NCI-H1092 treated with DMSO at 0.1 percent for 48 hours (cell line): ENCODE measurements around the gene WDR55.
"Not testable (repeated sequence)": the region's sequence is repeated elsewhere in the genome, so short reads cannot be mapped to it uniquely, and the experiment has no call there.

Experiments
- DNase-seq: peaks from one replicate; lab custom pipeline; 2025; lab: John Stamatoyannopoulos, UW

WDR55 gene, protein sequence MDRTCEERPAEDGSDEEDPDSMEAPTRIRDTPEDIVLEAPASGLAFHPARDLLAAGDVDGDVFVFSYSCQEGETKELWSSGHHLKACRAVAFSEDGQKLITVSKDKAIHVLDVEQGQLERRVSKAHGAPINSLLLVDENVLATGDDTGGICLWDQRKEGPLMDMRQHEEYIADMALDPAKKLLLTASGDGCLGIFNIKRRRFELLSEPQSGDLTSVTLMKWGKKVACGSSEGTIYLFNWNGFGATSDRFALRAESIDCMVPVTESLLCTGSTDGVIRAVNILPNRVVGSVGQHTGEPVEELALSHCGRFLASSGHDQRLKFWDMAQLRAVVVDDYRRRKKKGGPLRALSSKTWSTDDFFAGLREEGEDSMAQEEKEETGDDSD

DNA sequence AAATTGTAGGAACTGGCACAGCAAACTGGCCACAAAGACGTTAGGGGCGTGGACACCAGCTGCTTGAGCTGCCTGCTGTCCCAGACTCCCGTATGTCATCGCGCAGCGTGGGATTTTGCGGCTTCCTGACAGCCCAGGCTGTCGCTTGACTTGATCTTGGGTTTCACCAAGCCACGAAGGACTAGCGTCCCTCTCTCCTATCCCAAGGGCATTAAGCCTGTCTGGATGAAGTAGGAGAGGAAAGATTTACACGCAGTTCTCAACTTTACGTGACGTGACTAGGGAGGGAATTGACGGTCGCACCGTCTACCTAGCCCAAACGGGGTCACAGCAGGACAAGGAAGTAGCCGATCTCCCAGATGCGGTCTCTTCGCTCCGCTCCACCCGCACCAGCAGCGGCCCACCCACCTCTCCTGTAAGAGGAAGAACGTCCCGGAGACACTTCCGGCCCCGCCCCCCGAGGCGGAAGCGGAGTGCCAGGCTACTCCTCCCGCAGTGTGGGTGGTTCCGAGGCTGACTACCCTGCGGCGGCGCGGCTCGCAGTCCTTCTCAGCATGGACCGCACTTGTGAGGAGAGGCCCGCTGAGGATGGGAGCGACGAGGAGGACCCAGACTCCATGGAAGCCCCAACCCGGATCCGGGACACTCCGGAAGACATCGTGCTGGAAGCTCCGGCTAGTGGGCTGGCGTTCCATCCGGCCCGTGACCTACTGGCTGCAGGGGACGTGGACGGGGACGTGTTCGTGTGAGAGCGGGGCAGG lies at the start of gene WDR55:
Gene WDR55 (plus strand): TSS at position 546 of the 761 bp plus-strand sequence. CDS start 9 bp downstream, at position 555.
- DNase-seq: peak; percentile 79

DNA sequence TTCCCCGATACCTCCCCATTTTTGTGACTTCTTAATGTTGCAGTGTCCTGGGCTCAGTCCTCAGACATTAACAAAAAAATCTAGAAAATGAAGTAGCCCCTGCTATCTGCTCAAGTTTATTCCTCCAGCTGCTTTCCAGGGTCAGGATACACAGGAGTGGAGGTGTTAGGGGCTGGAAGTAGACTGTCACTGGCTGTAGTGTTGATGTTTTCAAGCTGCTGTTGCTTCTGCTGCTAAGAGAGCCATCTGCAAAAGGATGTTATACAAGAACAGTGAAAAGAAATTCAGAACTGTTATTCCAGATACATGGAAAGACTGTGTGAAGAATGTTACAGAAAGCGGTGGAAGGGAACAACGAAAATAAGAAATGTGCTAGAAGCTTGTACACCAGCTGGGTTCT lies 42.4 kb upstream of the WDR55 start:
- DNase-seq: no peak

DNA sequence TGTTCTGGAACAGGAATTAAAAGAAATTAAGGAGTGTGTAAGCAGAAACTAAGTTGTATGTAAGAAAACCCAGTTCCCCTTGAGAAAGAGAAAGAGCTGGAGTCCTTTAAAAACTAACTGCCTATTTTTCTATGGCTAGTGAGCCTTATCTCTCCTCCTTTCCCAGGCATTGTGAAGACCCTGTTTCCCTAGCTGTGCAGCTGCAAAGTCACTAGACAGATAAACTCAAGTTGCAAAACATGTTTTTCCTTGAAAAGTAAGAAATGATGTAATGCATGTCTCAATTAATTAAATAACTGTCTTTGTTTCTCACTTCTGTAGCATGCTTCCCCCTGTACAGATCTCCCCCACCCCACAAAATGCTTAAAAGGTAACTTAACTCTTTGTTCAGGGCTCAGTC lies 41.6 kb upstream of the WDR55 start:
- DNase-seq: not testable (repeated sequence)

DNA sequence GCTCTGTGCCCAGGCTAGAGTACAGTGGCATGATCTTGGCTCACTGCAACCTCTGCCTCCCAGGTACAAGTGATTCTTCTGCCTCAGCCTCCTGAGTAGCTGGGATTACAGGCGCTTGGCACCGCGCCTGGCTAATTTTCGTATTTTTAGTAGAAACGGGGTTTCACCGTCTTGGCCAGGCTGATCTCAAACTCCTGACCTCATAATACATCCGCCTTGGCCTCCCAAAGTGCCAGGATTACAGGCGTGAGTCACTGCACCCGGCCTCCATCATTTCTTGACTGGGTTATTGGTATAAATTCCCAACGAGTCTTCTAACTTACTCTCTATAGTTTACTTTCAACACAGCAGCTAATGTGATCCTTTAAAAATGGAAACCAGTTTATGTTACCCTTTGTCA lies 39.8 kb upstream of the WDR55 start:
- not testable (repeated sequence) for DNase-seq

DNA sequence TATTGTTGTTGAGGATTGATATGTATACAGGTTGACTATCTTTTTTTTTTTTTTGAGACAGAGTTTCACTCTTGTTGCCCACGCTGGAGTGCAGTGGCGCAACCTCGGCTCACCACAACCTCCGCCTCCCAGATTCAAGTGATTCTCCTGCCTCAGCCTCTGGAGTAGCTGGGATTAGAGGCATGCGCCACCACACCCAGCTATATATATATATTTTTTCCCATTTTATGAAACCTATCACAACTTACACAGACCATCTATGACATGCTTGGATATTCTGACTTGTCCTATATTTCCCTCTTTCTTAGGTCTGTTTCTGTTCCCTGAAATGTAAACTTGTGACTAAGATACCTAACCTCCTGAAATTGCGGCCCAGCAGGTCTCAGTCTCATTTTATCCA lies 36.7 kb upstream of the WDR55 start:
- DNase-seq: no peak

DNA sequence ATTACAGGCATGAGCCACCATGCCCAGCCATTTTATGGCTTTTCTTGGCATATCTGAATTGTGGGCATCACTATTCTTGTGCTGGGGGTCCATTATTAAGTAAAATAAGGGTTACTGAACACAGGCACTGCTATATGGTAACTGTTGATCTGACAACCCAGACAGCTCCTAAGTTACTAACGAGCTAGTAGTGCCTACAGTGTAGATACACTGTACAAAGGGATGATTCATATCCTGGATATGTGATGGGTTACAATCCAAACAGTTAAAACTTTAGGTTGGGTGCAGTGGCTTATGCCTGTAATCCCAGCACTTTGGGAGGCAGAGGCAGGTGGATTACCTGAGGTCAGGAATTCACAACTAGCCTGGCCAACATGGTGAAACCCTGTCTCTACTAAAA lies 36.0 kb upstream of the WDR55 start:
- no peak for DNase-seq

DNA sequence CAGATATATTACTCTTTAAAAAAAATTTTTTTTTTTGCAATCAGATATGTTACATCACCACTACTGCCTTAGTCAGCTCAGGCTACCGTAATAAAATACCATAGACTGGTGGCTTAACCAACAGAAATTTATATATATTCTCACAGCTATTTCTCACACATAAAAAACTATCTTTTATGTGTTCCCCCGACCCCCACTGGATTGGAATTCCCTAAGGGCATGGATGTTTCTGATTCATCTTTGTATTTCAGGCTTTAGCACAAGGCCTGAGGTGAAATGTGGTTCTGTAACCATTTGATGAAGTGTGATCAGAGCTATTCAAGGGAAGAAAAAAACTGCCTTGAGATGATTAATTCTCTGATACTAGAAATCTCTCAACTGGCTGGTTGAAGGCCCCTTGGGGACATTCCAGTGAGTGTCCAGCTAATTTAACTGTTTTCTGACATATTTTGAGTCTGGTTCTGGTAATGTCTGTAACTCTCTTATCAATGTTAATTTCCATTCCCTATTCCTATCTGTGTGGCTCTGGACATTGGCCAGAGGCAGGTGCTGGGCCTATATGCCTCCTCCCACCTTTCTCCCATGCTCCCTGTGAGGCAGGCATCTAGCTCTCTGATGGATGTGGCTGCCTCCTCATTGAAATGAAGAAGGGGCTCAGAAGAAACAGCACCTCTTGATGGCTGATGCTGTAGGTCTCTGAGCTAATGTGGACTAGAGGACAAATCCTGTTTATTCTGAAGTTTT lies 34.2 kb upstream of the WDR55 start:
- no peak for DNase-seq

DNA sequence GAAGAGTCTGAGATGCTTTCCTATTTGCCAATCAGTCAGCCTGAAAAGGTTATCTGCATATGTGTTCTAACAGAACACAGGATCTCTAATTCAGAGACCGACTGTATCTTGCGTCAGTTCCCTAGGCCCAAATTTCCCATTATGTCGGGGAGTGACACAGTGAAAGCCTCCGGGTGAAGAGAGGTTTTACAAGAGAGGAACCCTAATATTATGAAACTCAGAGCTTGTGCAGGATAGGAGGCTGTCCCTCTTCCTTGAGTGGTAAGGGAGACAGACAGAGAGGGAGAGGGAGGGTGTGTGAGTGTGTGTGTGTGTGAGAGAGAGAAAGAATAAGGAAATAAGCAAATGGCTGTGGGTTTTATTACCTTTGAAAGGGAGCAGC lies 33.7 kb upstream of the WDR55 start:
- no peak for DNase-seq

DNA sequence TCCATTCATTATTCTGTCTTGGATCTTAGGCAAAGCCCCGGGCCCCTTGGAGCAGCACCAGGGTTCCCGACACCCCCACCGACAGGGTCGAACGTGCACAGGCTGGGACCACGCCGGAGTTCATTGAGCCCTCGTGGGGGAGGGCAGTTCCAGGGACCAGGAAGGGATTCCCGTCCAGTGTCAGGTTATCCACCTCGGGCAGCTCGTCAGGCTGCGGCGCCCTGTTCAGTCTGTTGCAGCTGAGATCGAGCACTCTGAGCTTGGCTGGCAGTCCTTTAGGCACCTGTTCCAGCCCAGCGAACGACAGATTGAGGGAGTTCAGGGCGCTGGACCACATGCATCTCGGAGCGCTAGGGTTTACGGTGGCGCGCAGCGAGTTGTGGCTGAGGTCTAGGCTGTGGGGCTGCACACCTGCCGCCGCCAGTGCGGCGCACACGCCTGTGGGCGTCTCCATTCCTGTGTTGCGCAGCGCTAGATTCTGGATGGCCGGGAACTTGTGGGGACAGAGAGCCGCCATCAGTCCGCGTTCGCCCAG lies 32.8 kb upstream of the WDR55 start:
- no peak for DNase-seq

DNA sequence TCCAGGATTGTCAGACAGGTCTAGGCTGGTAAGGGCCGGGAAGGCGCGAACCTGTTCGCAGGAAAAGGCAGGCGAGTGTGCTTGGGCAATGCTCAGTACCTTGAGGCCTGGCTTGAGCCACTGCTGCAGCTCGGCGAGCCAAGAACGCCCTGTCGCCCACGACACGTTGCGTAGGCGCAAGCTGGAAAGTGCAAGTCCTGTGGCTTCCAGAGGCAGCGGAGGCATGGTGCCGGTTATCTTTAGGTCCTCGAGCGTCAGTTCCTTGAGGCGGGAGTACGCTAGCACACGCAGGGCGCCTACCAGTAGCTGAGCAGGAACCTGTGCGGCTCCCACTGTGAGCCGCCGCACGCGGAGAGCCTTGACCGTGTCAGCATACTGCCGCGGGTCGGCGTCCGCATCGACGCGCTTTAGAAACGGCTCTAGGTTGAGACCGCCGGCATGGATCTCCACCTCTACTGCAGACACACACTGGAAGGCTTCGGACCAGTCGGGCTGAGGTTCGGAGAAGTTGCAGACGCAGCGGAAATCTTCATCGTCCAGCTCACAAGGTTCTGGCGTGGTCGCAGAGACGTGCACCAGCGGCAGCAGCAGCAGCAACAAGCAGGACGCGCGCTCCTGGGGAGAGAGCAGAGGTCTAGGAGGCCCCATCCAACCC lies 32.2 kb upstream of the WDR55 start:
- peak; percentile 24 for DNase-seq

DNA sequence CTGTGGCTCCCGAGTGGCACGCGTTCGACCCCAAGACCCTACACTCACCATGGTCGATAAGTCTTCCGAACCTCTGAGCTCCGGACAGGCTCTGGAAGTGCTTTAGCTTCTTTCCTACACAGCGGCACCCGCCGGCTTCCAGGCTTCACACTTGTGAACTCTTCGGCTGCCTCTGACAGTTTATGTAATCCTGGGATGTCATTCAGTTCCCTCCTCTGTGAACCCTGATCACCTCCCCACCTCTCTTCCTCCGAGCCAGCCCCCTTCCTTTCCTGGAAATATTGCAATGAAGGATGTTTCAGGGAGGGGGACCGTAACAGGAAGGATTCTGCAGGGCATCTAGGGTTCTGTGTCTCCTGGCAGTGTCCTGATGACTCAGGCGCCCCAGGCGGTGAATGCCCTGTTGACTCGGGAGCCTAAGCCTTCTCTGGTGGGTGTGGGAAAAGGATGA lies 31.7 kb upstream of the WDR55 start, which contains the start of gene CD14:
Gene CD14 (minus strand): TSS at position 155 of the 451 bp plus-strand sequence. CDS start 104 bp downstream, at position 51.
- DNase-seq: no peak

DNA sequence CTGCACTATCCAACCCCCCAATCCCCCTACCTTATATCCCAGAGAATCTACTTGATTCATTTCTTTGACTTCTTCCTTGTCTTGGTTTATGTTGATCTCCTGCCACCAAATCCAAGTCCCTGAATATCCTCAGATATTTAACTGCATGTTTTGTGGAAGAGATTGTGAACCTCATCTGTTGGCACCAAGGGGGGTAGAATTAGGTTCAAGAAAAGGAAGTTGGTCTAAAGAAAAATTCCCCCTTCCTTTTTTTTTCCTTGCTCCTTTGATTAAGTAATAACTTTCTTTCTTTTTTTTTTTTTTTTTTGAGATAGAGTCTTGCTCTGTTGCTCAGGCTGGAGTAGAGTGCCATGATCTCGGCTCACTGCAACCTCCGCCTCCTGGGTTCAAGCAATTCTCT lies 31.2 kb upstream of the WDR55 start:
- peak; percentile 3 for DNase-seq

DNA sequence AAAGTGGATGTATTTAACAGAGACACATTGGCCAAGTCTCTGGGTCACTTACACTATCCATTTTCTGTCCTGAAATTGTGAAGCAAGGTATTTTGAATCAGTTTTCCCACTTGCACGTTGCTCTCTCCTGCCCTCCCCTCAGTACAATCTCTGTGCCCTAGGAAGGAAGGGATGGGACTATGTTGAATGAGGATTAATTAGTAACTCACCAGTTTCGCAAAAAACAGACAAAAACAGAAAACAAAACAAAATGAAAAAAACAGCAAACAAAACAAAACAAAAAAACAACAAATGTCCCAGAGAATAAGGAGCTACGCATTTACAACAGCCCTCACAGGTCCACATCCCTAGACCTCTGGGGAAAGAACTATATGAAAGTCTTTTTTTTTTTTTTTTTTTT lies 30.6 kb upstream of the WDR55 start:
- no peak for DNase-seq

DNA sequence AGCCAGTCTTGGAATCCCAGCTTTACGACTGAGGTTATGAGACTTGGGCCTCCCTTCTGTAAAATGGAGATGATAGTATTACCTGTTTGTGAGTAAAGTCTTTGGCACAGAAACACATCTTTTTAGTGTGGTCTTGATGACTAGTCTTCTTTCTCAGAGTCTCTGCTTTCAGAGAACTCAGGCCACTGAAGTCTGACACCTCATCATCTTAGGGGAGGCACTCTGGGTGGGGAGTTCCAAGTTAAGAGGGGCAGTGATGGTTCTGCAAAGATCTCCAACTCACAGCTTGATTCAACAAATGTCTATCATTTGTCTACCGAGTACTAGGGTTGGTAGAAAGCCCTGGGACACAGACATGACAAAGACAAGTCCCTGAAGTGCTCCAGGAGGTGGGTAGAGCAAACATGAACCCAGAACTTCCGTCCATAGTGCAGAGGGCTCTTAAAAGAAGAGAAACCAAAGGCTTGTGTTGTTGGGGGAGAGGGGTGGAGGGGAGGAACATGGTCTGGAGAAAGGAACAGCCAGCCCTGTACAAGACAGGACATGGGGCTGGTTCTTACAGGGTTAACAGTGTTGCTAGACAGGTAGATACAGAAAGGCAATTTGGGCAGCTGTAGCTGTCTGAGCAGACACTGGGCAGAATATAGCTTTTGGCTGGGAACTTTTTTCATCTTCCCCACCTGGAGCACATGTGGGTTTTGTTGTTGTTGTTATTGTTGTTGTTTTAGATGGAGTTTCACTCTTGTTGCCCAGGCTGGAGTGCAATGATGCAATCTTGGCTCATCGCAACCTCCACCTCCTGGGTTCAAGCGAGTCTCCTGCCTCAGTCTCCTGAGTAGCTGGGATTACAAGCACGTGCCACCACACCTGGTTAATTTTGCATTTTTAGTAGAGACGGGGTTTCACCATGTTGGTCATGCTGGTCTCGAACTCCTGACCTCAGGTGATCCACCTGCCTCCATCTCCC lies 29.1 kb upstream of the WDR55 start:
- DNase-seq: no peak

DNA sequence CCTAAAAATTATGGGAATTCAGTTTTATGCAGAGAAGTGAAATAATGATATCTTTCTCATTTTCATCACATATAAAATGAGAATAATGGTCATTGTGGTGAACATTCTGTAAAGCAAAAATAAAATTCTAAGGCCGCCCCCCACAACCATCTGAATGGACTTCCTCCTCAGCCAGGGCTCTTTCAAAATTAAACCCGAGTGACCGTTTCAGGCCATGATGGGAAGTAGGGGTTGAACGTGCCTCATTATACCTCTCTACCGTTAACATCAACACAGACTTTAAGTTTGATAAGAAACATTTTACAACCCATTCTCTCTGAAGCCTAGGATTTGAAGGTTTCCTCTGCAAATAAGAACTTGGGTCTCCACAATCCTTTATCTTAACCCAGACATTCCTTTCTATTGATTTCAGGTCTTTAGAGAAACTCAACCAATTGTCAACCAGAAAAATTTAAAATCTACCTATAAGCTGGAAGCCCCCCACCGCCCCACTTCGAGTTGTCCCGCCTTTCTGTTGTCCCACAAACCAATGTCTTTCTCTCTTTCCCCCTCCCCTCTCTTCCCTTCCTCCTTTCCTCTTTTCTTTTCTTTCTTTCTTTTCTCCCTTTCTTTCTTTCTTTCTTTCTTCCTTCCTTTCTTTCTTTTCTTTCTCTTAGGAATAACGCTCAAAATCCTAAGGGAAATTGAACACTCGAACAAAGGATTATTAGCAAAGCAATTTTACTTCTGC lies 27.2 kb upstream of the WDR55 start:
- DNase-seq: no peak

DNA sequence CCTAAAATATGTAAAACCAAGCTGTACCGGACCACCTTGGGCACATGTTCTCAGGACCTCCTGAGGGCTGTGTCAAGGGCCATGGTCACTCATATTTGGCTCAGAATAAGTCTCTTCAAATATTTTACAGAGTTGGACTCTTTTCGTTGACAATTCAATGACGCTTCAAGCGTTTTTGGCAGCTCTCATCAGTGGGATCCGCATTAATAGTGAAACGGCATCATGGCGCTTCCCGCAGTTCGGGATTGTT lies 25.9 kb upstream of the WDR55 start:
- not testable (repeated sequence) for DNase-seq

DNA sequence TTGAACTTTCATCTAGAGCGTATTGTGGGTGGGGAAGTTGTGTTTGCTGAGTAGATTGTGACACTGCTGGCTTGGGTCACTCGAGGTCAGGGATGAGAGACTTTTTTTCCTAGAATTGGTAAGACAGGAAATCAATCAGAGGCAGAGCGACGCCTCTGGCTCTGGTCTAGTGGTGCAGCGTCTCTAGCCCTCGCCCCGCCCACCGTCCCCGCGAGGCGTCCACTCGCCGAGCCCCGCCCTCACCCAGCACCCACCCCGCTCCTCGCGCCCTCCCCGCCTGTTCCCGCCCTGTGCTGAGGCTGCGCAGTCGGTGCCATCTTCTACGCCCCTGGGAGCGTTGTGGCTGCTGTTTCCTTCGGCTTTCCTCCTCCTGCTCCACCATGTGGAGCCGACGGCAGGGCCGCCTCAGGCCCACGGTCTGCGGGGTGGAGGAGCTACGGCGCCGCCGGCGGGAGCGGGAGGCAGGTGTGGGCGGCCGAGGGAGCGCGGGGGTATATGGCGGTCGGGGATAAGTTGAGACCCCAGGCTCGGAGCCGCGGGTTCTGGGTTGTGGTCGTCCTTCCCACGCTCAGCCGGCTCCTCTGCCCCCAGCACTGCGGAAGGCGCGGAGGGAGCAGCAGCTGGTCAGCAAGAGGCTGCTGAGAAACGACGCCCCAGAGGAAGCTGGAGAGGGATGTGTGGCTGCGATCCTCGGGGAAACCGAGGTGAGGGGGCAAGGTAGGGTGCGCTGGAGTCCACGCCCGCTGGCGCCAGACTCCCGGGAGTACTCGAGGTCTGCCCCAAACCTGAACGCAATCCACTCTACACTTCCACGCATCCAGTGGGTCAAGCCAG lies 25.3 kb upstream of the WDR55 start, which contains the start of gene TMCO6:
Gene TMCO6 (plus strand): TSS at position 304 of the 834 bp plus-strand sequence. CDS start 77 bp downstream, at position 381.
- DNase-seq: peak; percentile 90

DNA sequence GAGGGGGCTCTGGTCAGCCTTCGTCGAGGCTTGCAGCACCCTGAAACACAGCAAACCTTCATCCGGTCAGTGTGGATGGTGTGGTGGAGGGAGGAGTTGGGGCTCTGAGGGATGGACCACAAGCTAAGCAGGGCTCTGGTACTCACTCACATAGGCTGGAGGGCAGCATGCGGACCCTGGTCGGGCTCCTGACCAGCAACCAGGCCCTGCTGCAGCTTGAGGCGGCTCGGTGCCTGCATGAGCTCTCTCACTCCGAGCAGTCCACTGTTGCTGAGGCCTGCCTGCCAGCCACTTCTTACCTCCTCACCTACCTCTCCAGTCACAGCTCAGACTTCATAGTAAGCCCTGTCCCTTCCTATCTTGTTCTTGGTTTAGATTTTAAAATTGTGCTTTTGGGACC lies 23.0 kb upstream of the WDR55 start:
- no peak for DNase-seq

DNA sequence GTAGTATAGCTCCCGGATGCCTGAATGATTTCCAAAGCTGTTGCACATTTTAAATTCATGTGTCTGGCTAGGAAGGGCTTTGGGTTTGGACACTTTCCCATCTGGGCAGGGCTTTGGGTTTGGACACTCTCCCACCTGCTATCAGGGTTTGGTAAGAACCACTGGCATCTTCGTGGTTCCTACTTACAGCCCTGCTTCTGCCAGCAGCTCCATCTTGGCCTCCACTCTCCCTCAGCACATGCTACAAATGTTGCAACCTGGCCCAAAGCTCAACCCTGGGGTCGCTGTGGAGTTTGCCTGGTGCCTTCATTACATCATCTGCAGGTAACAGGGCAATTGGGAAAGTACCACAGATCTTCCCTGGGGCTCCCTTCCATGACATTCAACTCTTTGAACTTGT lies 22.0 kb upstream of the WDR55 start:
- DNase-seq: no peak
